Measurements from ENCODE around the gene AMH.

- TF ChIP-seq POLR2A (IDR thresholded peaks at IDR 0.05; ENCODE audit: low read depth, low read length) (no peak), TAF1 (IDR thresholded peaks at IDR 0.05; ENCODE audit: low read depth, low read length) (no peak), POLR2AphosphoS5 (IDR thresholded peaks at IDR 0.05; ENCODE audit: low read depth, low read length) (no peak)
These were observed 8.0 kb upstream of the AMH start for GRCh38 chr19:2240881-2241760.
